ENCODE measurements around the gene CHID1. TPM values are rescaled to one million over a fixed set of nuclear protein-coding genes. Genes with fewer than 3 reads are reported as not detected.
A peak's percentile ranks its signal among the peaks of the same experiment; 100 is the strongest.

Gene CHID1
- total and polyA plus RNA-seq, 9 of the 15 experiments (the other 6 are each of a cell fraction or from before 2014, with no cell fraction given) = 15.1 to 108 (median 39.8) TPM

DNA sequence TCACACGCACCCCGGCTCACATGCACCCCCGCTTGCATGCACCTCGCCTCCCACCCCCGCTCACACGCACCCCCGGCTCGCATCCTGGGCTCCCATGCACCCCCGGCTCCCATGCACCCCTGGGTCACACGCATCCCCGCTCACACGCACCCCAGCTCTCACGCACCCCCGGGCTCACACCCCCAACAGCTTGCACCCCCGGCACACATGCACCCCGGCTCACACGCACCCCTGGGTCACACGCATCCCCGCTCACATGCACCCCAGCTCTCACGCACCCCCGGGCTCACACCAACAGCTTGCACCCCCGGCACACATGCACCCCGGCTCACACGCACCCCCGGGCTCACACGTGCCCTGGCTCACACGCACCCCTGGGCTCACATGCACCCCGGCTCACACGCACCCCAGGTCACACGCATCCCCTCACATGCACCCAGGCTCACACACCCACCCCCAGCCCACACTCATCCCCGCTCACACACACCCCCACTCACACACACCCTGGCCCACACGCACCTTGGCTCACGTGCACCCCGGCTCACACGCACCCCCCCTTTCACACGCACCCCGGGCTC, 51.8 kb downstream of the CHID1 start:
- TF ChIP-seq HNRNPLL (IDR thresholded peaks at IDR 0.05; ENCODE audit: low read depth, low read length, poor library complexity, severe bottlenecking) (peak; percentile 10), POLR2G (IDR thresholded peaks at IDR 0.05; ENCODE audit: low read depth, low read length) (peak; percentile 17; the same call in 1 of the 2 replicates), NFRKB (IDR thresholded peaks at IDR 0.05; ENCODE audit: low read depth) (no peak), SRSF7 (optimal IDR thresholded peaks at IDR 0.05; ENCODE audit: low read depth, low read length) (peak; percentile 57)
- H3K4me1 ChIP-seq (replicated peaks in 1 of 2; ENCODE audit: control insufficient read depth in 2 of 2, insufficient read depth in 2 of 2, low read length in 2 of 2) = peaks cover 14 to 95% of the 10 kb centered on the region in 2 experiments
- intact Hi-C loops (cut with micrococcal nuclease) (no loop called here), in situ Hi-C loops (cut with MboI) (no loop called here)
- H3K36me3 ChIP-seq (ENCODE audit: control insufficient read depth, insufficient read depth, low read length) = no peaks in the 10 kb centered on the region
- H3K27ac ChIP-seq (ENCODE audit: extremely low read depth, low read depth, low read length) = no peak overlapping the region
- 90% methylated on average over 2 of the region's 37 CpGs for WGBS (ENCODE audit: insufficient coverage, low coverage, missing lambda C conversion rate)
- no peak overlapping the region for H3K4me2 ChIP-seq (ENCODE audit: insufficient read depth, low read length)
- FAIRE-seq (no peak), ATAC-seq (no peak), DNase-seq (ENCODE audit: extremely low read depth in 1 of 4, low spot score in 3 of 4) (no peak)
- H3K4me3 ChIP-seq = no peak overlapping the region
- peaks cover 5% of the 10 kb centered on the region for H3K9me1 ChIP-seq (ENCODE audit: control insufficient read depth, insufficient read depth, low read length)
- POLR2A ChIA-PET = interaction anchor here (0.7 to 1.8 kb wide), 4 partner anchors 15 to 133 kb away, joined by 3 to 13 read pairs (median 4); partner anchors contain the start of genes POLR2L and TSPAN4
- H2AFZ ChIP-seq (ENCODE audit: low read depth, low read length) = no peak overlapping the region
- no peaks in the 10 kb centered on the region for H3K9me3 ChIP-seq (replicated peaks; ENCODE audit: control insufficient read depth, insufficient read depth, low read depth, low read length)
- no peak overlapping the region; a peak in 1 of 4 replicates for H3K9ac ChIP-seq (ENCODE audit: insufficient read depth in 1 of 2, low read depth in 2 of 2, low read length in 2 of 2)
- no peaks in the 10 kb centered on the region for H3K79me2 ChIP-seq (ENCODE audit: control insufficient read depth, insufficient read depth, low read length)
- BruUV-seq (replicated peaks) = no TSS peak
- CTCF ChIA-PET (ENCODE audit: low intra/inter-chr PET ratio) = no interaction called here
- no peaks in the 10 kb centered on the region for H3K27me3 ChIP-seq (ENCODE audit: control insufficient read depth in 2 of 2, insufficient read depth in 2 of 2, low read length in 2 of 2)
- peaks cover 17% of the 10 kb centered on the region for H4K20me1 ChIP-seq (replicated peaks; ENCODE audit: control insufficient read depth, insufficient read depth, low read length)
